Left ventricle myocardium superior (tissue), 1 donor: ENCODE data around the gene IL22RA2. TPM values are rescaled to one million over a fixed set of nuclear protein-coding genes. Genes with fewer than 3 reads are reported as not detected.

Experiments
- ATAC-seq: fragments of 200-7000 bp; cut with Tn5 transposase; one replicate; pipeline ENCODE4 v1.9.1; 2020; ENCODE audit warnings: mild to moderate bottlenecking, moderate library complexity
- DNase-seq: peaks from one replicate; pipeline ENCODE4 v3.0.0-alpha.2; 2020
- intact Hi-C: fragments of 100-400 bp; cut with micrococcal nuclease; formaldehyde crosslinking; loops from one replicate; pipeline ENCODE4 v1.11.0; 2022
- total RNA-seq: library from RNA; stranded (reverse); fragmentation: NEBNext Ultra II Directional; extraction: Animal tissue kit (Norgen Biotek cat#: 25700); gene quantifications from one replicate; pipeline ENCODE4 v1.2.1, GENCODE V29; 2021
- donor health status: DM: no; HTN: yes; CAD: no; lungs with severe emphysema.

Gene IL22RA2
- total RNA-seq, 1 donor from 2014 or later: not detected

GRCh38 chr6:137201006-137201405 is 27.6 kb upstream of the IL22RA2 start:
- DNase-seq (no peak), ATAC-seq (no peak)
- intact Hi-C loops: no loop called here

GRCh38 chr6:137200288-137200687 is 26.8 kb upstream of the IL22RA2 start:
- intact Hi-C loops: no loop called here
- ATAC-seq (no peak), DNase-seq (no peak)

GRCh38 chr6:137197684-137198645 is 24.5 kb upstream of the IL22RA2 start:
- no peak for ATAC-seq
- intact Hi-C loops: no loop called here

GRCh38 chr6:137193256-137194070 is 20.0 kb upstream of the IL22RA2 start:
- ATAC-seq (no peak), DNase-seq (no peak)
- intact Hi-C loops: no loop called here

More at GRCh38 chr6:137197684-137198645, 24.5 kb upstream of the IL22RA2 start:
- no peak for DNase-seq

- DNase-seq (no peak), ATAC-seq (no peak)
- intact Hi-C loops: no loop called here
These were observed 19.4 kb upstream of the IL22RA2 start for GRCh38 chr6:137192821-137193220.

- no peak for DNase-seq
- intact Hi-C loops: no loop called here
These were observed 18.2 kb upstream of the IL22RA2 start for GRCh38 chr6:137191670-137192069.

GRCh38 chr6:137191236-137191635 is 17.8 kb upstream of the IL22RA2 start:
- ATAC-seq (peak; percentile 31), DNase-seq (no peak)
- intact Hi-C loops: no loop called here

More at GRCh38 chr6:137191670-137192069, 18.2 kb upstream of the IL22RA2 start:
- peak; percentile 60 for ATAC-seq

- intact Hi-C loops: no loop called here
These were observed 17.2 kb upstream of the IL22RA2 start for GRCh38 chr6:137190583-137191094.

GRCh38 chr6:137188855-137189254 is 15.4 kb upstream of the IL22RA2 start:
- ATAC-seq: no peak
- intact Hi-C loops: no loop called here

More at GRCh38 chr6:137190583-137191094, 17.2 kb upstream of the IL22RA2 start:
- DNase-seq (no peak), ATAC-seq (no peak)

GRCh38 chr6:137185290-137185689 is 11.8 kb upstream of the IL22RA2 start:
- intact Hi-C loops: no loop called here
- DNase-seq: no peak
- ATAC-seq: no peak

More at GRCh38 chr6:137188855-137189254, 15.4 kb upstream of the IL22RA2 start:
- no peak for DNase-seq

GRCh38 chr6:137182654-137183073 is 9.2 kb upstream of the IL22RA2 start:
- DNase-seq (no peak), ATAC-seq (no peak)
- intact Hi-C loops: no loop called here

- intact Hi-C loops: no loop called here
- DNase-seq (no peak), ATAC-seq (no peak)
These were observed 8.6 kb upstream of the IL22RA2 start for GRCh38 chr6:137181891-137182653.

- DNase-seq (no peak), ATAC-seq (no peak)
- intact Hi-C loops: no loop called here
These were observed 4.2 kb upstream of the IL22RA2 start for GRCh38 chr6:137177611-137178010.

GRCh38 chr6:137176729-137177128 is 3.3 kb upstream of the IL22RA2 start:
- intact Hi-C loops: no loop called here
- ATAC-seq: no peak
- no peak for DNase-seq

- intact Hi-C loops: no loop called here
- DNase-seq: no peak
- ATAC-seq: no peak
These were observed 2.4 kb upstream of the IL22RA2 start for GRCh38 chr6:137175868-137176245.

GRCh38 chr6:137175157-137175867 is 1.9 kb upstream of the IL22RA2 start:
- DNase-seq: no peak
- intact Hi-C loops: no loop called here
- ATAC-seq: peak; percentile 89

- ATAC-seq: no peak
- intact Hi-C loops: no loop called here
- no peak for DNase-seq
These were observed 561 bp downstream of the IL22RA2 start for GRCh38 chr6:137172734-137173431.
